ENCODE results near the gene SCGB1A1.

Gene SCGB1A1

GRCh38 chr11:62430425-62430824 is 11.6 kb downstream of the SCGB1A1 start:
- DNase-seq (ENCODE audit: low read depth), result no peak
- TF ChIP-seq, protein P1, sequence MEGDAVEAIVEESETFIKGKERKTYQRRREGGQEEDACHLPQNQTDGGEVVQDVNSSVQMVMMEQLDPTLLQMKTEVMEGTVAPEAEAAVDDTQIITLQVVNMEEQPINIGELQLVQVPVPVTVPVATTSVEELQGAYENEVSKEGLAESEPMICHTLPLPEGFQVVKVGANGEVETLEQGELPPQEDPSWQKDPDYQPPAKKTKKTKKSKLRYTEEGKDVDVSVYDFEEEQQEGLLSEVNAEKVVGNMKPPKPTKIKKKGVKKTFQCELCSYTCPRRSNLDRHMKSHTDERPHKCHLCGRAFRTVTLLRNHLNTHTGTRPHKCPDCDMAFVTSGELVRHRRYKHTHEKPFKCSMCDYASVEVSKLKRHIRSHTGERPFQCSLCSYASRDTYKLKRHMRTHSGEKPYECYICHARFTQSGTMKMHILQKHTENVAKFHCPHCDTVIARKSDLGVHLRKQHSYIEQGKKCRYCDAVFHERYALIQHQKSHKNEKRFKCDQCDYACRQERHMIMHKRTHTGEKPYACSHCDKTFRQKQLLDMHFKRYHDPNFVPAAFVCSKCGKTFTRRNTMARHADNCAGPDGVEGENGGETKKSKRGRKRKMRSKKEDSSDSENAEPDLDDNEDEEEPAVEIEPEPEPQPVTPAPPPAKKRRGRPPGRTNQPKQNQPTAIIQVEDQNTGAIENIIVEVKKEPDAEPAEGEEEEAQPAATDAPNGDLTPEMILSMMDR (IDR thresholded peaks at IDR 0.05; ENCODE audit: control insufficient read depth, extremely low read depth, insufficient read depth), result no peak
- H3K4me3 ChIP-seq (ENCODE audit: low read depth, low read length), result no peak overlapping the region

GRCh38 chr11:62431171-62431901 is 12.5 kb downstream of the SCGB1A1 start:
- no peak overlapping the region for H3K4me3 ChIP-seq (ENCODE audit: low read depth, low read length)
- TF ChIP-seq, protein P1 (IDR thresholded peaks at IDR 0.05; ENCODE audit: control insufficient read depth, extremely low read depth, insufficient read depth), result no peak
- DNase-seq (ENCODE audit: low read depth), result no peak

DNA sequence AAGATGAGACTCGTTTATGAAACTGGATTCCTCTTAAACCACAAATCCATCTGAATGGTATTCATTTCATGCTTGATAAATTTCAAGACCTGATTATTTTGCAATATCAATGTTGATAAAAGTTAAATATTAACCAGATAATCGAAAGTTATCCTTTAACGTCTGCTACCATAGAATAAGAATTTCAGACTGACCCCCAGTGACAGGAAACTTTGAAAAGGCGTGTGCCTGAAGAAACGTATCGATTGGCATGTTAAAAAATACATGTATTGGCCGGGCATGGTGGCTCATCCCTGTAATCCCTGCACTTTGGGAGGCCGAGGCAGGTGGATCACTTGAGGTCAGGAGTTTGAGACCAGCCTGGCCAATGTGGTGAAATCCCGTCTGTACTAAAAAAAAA is 13.9 kb downstream of the SCGB1A1 start:
- H3K4me3 ChIP-seq (ENCODE audit: low read depth, low read length), result no peak overlapping the region
- TF ChIP-seq, protein P1 (IDR thresholded peaks at IDR 0.05; ENCODE audit: control insufficient read depth, extremely low read depth, insufficient read depth), result no peak
- DNase-seq (ENCODE audit: low read depth), result no peak

DNA sequence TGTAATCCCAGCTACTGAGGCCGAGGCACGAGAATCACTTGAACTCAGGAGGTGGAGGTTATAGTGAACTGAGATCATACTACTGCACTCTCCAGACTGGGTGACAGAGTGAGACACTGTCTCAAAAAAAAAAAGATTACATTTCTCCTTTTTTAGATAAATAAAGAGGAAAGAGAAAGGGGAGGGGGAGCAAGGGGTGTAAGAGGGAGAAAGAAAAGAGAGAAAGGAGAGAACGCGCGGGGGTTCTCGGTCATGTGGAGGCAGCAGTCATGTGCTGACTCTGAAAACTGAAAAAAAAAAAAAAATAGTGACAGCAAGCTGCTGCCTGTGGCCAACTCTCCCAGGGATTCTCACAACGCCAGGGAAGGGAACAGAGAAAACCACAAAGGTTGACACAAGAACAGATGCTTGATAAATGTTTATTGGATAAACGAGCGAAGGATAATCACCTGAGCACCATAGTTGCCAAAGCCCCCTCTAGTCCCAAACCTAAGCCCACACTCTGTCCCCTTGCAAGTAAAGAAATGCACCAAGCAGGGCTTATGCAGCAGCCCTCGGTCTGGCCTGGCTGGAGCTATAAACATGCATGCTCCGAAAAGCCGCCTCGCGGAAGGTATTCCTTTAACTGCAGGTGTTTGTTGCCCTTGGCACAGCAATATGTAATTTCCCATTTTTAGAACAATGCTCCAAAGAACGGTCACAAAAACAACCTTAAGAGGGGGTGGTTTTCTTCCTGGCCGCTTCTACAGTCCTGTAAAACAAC is 14.5 kb downstream of the SCGB1A1 start:
- no peak overlapping the region for H3K4me3 ChIP-seq (ENCODE audit: low read depth, low read length)
- DNase-seq (ENCODE audit: low read depth), result no peak
- TF ChIP-seq, protein P1 (IDR thresholded peaks at IDR 0.05; ENCODE audit: control insufficient read depth, extremely low read depth, insufficient read depth), result no peak

DNA sequence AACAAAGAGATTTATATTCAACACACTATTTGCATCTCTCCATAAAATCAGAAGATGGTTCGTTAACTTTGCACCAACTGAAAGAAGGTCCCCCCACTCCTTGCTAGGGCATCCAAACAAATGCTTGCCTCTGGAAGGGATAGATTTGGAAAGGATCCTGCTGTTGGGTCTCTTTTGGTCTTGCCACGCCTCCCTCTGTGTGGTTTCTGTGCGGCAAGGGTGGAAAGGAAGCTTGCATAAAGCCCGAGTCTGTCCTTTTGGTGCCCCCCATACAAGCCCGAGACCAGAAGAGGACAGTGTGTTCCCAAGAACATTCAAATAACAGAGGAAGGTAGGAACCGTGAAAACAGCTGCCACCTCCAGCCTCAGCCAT is 15.1 kb downstream of the SCGB1A1 start:
- H3K4me3 ChIP-seq (ENCODE audit: low read depth, low read length), result no peak overlapping the region
- no peak for DNase-seq (ENCODE audit: low read depth)
- TF ChIP-seq, protein P1 (IDR thresholded peaks at IDR 0.05; ENCODE audit: control insufficient read depth, extremely low read depth, insufficient read depth), result no peak

GRCh38 chr11:62435846-62436660 is 17.2 kb downstream of the SCGB1A1 start:
- no peak overlapping the region for H3K4me3 ChIP-seq (ENCODE audit: low read depth, low read length)
- no peak for DNase-seq (ENCODE audit: low read depth)
- TF ChIP-seq, protein P1 (IDR thresholded peaks at IDR 0.05; ENCODE audit: control insufficient read depth, extremely low read depth, insufficient read depth), result no peak
